ENCODE results near the gene GFRA4.

The GFRA4 gene

DNA sequence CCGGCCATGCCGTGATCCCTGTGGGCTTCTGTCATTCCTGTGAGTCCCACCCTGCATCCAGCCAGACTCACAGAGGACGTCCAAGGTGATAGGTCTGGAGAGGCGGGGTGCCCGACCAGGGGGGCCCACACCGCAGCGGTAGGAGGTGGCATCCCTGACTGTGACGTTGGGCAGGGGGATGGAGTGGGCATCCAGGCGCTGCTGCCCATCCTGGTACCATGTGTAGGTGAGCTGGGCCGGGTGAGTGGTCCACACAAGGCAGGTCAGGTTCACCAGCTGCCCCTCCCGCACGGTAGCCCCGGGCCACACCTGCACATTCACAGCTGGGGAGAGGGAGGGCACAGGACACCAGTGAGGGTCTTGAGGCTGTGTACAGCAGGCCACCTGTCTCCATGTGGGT lies 30.2 kb upstream of the GFRA4 start:
- DNase-seq (ENCODE audit: low read depth), result no peak

DNA sequence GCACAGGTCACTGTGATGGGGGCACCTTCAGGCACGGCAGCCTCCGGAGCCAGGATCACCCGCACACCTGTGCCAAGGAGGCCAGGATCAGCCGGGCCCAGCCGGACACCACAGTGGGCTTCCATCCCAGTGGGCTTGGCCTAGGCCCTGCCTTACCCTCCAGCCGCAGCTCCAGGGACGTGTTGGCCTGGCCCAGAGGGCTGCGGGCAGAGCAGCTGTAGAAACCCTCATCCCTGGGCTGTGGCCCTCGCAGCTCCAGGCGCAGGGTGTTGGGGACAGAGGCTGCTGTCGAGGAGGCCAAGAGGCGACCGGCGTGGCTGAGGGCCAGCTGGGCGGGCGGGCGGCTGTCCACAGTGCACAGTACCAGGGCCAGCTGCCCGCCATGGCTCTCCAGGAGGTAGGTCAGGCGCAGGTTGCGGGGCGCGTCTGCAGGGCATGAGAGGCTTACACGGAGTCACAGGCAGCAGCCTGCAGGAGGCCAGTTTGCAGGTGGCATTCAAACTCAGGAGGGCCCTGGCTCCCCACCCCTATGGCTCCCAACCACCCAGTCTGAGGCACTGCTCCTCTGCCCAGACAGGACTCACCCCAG lies 29.6 kb upstream of the GFRA4 start:
- no peak for DNase-seq (ENCODE audit: low read depth)

DNA sequence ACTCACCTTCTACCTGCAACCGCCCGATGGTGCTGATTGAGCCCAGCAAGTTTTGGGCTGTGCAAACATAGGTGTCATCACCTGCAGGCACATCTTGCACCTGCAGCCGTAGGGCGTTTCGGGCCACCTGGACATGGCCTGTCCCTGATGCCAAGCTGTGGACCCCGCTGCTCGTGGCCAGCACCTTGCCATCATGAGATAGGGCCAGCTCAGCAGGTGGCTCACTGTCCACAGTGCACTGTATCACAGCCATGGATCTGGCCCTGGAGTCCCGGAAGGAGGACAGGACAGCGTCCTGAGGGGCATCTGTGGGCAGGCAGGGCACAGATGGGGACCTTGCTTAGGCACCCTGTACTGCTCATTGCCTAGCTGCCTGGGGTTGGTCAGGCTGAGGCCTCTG lies 28.7 kb upstream of the GFRA4 start:
- DNase-seq (ENCODE audit: low read depth), result no peak

DNA sequence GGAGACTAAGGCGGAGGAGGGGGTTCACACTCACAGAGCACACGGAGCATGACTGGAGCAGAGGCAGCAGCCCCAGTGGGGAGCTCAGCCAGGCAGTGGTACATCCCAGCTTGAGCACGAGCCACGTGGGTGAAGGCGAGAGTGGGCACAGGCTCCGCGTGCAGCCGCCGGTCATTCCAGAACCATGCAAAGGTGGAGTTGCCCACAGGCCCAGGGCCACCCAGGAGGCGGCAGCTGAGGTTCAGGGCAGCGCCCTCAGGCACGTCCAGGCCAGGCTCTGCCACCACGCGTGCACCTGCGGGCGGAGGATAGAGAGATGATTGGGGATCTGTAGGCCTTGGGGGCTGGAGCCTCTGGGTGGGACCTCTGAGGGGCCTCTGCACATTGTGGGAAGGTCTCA lies 28.1 kb upstream of the GFRA4 start:
- no peak for DNase-seq (ENCODE audit: low read depth)

DNA sequence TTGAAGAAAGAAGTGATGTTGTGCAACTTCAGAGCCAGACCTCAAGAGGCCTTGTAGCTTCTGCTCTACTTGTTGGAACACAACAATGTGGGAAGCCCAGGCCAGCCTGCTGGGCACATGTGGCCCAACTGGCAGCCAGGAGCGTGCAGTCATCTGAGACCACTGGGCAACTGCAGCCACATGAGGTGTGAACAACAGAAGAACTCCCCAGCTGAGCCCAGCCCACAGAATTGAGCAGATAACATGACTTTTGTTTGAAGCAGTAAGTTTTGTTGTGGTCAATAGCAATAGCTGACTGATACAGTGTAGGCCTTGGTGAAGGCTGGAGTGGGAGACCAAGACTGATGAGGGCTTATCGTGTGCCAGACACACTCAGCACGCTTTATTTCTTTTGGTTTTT lies 27.2 kb upstream of the GFRA4 start:
- no peak for DNase-seq (ENCODE audit: low read depth)

DNA sequence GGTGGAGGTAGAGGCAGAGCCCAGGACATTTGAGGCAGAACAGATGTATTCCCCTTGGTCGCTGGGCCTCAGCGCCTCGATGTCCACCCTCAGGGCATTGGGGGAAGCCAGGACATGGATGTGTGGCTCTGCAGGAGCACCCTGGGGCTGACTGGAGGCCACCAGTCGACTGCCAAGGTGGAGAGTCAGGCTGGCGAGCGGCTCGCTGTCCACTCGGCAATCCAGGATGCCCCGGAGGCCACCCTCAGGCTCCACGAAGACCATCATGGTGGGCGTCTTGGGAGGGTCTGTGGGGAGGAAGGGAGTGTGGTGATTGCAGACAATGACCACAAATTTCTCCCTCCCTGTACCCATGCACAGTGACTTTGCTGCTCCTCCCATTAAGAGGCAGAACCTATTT lies 26.8 kb upstream of the GFRA4 start:
- no peak for DNase-seq (ENCODE audit: low read depth)

DNA sequence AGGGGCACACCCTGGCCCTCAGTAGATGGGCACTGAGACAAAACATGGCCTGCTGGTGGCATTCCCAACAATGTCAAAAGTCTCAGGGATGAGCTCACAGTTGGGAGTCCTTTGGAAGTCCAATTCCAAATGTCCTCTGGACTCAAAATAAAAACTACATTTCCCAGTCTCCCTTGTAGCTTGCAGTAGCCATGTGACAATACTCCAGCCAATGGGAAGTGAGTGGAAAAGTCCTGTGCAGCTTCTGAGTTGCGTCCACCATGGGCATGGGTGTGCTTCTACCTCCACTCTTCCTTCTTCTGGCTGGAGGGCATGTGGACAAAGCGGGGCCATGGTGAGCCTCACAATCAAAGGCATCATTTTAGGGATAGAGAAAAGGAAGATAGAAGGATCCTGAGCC lies 24.5 kb upstream of the GFRA4 start:
- DNase-seq (ENCODE audit: low read depth), result no peak

DNA sequence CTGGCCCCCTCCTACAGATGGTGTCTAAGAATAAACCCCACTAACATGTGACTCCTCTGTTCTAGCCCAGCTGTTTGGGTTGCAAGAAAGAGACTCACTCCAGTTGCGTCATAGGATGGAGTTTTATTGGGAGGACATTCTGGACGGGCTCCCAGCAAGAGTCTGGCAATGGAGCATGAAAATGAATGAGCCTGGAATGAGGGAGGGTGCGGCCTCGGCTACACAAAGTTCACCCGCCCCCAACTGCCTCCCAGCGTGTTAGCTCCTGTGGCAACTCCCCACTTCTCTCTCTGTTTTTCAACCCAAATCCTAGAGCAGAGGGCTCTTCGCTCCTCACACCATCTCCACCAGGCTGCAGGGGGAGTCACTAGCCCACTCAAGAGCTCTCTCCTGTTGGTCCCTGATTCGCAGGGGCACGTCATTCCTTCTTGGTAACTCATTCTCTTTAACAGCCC lies 23.7 kb upstream of the GFRA4 start:
- DNase-seq (ENCODE audit: low read depth), result no peak

DNA sequence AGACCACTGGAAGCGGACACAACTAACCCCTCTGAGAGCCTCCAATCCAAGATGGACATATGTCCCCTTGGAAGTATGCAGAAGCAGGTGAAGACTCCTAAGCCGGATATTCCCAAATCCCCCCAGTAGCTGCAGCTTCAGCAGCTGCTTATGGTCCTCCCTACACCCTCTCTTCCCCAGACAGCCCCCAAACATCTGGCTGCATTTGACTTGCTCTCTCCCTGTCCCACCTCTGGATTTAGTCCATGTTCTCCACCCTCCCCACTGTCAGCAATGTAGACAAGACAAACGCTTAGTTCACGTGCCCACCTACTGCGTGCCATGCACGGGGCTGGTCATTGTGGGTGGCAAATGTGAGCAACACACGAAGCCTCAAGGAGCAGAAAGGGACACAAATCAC lies 23.2 kb upstream of the GFRA4 start:
- no peak for DNase-seq (ENCODE audit: low read depth)

DNA sequence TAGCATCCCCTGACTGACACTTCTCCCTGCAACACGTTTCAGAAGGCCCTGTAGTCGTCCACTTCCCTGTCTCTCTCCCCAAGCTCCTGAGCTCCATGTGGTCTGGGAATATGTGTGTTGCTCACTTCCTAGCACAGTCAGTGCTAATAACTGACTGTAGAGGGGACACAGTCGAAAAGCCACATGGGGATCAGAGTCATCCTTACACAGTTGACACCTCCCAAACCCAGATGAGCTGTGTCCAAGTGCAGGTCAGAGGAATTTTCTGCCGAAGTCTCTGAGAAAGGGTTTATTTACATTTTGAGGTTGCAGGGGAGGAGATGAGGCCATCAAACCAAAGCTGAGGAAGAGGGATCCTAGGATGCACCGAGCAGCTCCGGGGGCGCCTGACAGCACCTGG lies 22.1 kb upstream of the GFRA4 start:
- no peak for DNase-seq (ENCODE audit: low read depth)

DNA sequence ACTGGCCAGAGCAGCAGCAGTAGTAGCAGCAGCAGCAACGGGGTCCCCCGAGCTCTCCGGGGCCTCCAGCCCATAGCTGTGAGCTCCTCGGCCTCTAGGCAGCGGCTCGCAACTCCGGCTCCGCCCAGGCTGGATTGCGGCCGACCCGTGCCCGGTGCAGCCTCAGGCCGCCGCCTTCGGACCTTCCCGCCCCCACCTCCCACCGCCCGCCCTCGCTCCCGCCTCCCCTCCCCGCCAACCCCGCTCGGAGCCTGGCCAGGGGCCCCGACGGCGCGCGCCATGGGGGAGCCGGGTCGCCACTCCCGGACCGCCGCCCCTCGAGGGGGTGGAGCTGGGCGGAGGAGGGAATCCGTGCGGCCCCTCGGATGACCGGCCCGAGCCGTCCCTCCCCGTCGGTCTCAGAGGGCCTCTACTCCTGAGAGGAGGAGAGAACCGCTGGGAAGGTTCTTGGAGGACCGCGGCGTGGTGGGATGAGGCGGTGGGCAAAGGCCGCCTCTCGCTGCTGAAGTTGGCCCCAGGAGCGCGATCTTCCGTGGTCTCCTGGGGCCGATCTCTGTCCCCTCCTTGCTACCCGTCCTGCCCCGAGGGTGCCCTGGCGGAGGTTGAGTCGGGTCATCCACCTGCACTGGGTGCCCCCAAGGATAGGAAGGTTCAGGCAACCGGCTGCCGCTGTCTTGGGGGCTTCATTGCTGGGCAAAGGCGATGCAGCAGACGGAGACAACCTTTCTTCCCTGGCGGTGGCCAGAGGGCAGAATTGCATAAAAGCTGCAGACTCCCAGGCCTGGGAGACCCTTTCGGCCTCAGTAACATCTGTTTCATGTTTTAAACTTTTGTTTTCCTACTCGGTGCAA lies 19.0 kb upstream of the GFRA4 start, which contains the start of gene ADAM33:
Gene ADAM33 (minus strand): TSS at position 80 of the 851 bp plus-strand sequence. CDS start 6 bp downstream, at position 74.
- DNase-seq (ENCODE audit: low read depth), result no peak

DNA sequence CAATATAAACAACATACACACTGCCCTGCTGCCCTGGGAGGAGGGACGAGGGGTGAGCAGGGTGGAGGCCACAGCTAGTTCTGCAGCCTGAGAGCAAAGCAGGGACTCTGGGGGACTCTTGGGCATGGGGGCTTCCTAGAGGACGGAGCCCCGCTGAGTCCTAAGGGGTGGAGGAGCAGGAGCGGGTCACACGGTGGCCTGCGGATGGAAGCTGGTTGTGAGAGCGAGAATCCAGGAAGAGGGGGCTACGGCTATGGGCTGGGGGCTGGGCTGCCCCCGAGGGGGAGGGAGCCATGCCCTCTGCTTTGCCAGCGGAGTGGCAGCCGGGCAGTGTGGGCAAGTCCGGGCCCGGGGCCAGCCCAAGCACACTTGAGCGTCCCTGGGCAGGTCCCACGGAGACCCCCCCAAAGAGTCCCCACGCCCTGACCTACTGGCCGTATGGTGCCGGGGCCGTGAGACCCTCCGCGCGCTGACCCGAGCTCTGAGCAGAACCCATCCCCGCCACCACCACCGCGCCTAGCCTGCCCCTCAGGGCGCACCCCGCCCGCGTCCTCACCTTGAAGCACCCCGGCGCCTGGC lies 18.2 kb upstream of the GFRA4 start:
- DNase-seq (ENCODE audit: low read depth), result no peak

DNA sequence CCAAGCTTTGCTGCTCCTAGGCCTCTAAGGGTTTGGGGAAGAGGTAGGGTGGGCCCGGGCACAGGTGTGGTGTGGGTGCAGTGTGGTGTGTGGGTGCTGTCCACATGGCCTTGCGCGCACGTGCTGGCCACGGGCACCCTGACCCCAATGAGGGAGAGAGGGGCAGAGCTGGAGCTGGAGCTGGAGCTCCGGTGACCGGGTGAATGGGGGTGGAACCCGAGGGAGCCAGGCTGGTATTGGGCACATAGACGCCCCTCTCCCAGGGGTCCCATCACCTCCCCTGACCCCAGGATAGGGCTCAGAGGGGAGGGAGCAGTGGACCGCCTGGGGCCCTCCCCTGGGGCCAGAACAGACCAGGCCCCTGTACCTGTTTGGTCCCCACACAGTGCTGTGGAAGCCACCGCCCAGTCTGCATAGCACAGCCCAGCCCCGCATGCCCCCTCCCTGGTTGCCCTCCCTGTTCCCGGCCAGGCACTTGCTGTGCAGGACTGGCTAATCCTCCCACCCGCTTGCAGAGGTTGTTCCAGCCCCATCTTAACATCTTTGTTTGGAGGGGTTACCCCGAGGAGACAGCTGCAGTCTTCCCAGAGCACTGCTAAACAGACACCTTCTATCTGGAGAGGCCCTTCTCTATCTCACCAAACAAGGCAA lies 17.6 kb upstream of the GFRA4 start:
- DNase-seq (ENCODE audit: low read depth), result no peak

DNA sequence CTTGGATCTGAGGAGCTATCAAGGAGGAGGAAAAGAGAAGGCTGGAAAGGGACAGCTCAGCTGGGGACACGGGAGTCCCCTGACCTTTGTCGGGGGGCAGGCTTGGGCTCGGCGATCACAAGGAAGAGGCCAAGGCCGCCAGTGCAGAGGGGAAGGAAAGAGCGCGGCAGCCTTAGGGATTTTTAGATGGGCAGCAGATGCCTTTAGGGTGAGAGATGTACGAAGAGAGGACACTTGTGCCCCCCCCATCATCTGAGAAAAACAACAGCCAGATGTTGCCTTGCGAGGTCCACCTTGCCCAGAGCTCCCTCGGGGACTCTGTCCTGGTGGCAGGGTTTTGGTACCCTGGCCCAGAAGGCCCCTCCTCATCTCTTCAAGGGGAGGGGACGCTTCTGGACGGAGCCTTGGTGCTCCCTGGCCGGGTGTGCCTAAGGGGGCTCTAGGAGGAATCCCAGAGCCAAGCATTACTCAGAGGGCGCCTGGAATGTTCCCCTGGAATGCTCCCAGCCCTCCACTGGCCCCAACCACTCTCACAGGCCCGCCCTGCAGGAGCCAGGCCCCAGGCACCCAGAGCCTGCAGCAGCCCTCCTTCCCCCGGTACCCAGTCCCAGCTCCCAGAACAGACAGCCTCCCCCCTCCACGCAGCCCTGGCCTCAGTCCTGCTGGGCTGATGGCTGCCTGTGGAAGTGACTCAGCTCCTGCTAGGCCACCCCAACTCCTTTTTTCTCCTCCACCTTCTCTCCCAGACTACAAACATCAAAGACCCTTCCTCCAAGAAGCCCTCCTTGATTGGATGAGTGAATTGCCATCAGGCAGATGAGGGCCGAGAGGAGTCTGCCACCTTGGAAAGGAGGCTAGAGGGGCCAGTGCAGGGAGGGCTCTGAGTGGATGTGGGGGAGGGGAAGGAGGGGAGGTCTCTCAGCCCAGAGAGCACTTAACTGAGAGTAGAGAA lies 16.8 kb upstream of the GFRA4 start:
- DNase-seq (ENCODE audit: low read depth), result no peak

DNA sequence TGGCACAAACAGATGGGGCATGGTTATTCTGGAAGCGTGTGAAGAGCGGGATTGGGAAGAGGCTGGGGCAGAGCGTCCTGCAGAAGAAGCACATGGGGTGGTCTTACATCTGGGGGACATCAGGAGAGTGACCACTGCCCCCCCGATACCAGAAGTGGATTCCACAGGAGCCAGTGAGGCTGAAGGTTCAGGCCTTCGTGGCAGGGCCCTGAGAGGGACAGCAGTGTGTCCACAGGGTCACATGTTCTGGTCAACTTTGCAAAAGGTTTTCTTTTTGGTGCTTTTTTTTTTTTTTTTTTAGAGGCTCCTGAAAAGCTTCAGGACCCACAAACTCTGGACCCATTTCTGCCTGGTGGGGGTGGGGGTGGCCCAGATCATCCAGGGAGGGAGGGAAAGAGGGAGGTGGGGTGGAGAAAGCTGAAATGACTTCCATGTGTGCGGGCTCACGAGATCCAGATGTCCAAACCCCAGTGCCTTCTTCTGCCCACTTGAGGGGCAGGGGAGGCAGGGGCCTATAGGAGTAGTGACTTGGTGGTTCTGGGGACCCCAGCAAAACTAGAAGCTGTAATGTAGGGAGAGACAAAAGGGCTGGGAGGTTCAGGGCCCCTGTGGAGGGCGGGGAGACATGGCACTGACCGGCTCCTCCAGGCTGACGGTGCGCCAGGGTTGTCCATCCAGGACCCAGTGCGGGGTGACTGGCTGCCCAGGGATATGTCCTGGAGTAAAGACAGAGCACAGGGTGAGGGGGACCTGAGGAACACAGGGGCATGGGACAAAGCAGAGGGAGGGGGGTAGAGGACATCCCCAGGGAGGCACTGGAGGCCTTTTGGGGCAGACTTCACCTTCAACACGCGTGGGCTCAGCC lies 15.9 kb upstream of the GFRA4 start:
- DNase-seq (ENCODE audit: low read depth), result no peak

DNA sequence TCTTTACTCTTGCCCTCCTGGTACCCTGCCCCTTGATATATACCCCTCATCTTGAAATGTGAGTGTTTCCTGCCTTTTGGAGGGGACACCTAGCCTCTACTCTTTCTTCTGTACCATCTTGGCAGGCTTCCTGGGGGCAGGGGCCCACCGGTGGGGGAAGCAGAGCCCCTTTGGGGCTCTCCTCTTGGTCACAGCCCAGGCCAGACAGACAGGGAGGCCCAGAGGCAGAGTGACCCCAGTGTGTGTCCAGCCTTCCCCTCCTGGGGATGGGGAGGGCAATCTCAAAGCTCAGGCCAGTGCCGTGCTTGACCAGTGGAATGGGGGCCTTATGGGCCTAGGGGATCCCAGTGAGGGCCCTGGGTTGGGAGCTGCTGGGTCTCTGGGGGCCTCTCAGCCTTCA lies 15.0 kb upstream of the GFRA4 start:
- DNase-seq (ENCODE audit: low read depth), result no peak

DNA sequence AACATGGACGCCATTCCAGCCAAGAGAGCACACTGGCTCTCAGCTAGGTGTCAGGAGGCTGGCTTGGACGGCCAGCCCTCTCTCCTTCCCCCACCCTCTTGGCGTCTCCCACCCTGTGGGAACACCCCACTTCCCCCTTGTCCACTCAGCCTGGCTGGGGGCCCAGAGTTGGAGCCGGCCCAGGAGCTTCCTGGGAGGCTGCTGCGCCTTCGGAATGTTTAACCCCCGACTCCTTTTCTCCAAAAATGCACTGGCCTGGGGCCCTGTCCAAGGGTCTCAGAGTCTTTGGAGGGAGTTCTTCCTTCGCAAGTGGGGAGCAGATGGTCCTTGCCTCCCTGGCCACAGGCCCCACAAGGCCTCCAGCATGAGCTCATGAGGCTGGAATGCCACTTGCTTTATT lies 14.5 kb upstream of the GFRA4 start:
- DNase-seq (ENCODE audit: low read depth), result no peak

DNA sequence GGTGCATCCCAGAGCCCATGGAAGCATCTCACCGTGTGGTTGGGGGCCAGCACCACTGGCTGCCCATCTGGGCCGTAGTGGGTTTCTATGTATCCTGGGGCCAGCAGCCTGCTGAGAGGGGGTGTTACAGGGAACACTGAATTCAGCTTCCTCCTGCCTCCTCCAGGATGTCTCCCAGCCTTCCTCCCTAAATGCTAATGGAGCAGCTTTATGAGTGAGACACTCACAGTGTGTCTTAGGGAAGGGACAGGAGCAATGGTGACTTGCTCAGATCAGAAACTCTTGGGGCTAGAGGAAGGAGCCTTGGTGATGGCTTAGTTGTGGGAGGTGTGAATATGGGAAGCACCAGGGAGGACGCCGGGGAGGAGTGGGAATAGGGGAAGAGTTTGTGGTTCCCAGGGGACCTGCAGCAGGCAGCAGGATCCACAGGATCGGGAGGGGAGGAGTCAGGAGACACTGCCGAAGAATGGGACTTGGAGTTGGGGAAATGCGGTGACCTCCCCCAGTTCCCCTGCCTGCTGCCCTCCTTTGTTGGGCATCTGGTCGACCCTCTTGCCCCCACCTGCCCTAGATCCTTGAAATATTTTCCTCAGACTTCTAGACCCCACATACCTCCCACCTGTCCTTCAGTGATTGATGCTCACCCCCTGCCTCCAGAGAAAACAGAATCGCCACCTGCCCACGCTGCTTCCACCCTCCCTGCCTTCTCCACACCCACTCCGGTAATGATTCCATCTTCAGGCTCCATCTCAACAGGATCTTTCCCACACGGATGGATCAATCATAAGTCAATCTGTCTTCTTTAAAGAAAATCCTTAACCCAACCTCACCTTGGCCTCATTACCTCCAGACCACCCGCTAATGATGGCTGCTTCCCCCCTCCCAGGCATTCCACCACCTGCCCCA lies 12.0 kb upstream of the GFRA4 start:
- no peak for DNase-seq (ENCODE audit: low read depth)

DNA sequence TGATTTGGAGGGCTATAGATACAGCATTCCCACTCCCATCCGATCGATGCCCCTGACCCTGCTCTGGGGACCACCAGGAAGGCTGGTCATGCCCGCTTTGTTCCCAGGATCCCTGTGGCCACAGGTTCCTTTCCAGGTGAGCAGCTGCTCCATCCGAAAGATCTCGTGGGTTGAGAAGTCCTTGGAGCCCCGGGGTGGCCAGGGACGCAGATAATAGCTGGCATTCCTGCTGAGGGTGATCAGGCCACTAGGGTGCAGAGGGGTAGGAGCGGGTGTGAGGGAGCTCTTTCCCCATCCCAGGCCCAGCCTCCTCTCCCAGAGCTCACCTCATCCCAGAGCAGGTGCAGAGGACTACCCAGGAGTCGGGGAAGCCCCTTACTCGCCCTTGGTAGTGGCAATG lies 11.2 kb upstream of the GFRA4 start:
- DNase-seq (ENCODE audit: low read depth), result no peak
